Stimulated activated CD4-positive, alpha-beta T cell treated with anti-CD3 and anti-CD28 coated beads, TNF-alpha, amount 100 ng/mL, for 1 hour (primary cell): ENCODE measurements around the gene KATNAL1.

ENCODE experiments used
- DNase-seq, 3 donors: peaks; one replicate each; pipeline ENCODE4 v3.0.0-alpha.2; 2020; ENCODE audit warnings: low read depth in 3 of 3, low spot score in 1 of 3

Gene KATNAL1

GRCh38 chr13:30169442-30169841 lies 137.9 kb downstream of the KATNAL1 start:
- no peak for DNase-seq

DNA sequence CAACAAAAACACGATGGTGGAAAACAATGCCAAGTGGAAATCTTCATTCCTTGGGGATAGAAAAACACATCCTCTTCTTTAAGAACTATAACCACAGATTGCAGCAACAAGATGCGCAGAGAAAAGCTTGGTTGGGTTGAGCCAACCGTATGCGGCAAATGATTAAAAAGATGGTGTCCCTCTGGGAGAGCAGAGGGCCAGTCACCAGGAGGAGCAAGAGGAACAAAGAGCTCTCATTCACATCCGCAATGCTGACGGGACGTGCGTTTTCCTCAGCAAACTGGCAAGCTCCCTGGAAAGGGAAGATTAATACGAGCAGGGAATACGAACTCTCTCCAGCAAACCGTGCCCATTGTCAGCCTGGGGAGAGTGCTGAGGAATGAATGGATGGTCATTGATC lies 141.6 kb downstream of the KATNAL1 start:
- no peak for DNase-seq

DNA sequence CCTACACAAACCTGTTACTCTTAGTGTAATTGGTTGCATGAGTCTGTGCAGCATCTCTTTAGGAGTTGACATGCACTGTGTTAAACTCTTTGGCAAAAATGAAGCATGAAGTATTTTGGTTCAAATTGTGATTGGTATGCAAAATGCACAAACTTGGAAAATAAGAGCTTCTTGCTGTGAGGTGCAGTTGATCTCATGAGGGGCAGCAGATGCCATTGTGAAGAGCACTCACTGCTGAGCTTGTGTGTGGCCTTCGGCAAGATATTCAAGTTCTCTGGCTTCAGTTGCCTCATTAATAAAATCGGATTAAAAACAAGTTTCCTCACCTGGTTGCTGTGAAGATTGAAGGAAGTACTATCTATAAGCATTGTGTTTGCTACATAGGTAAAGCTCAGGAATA lies 142.3 kb downstream of the KATNAL1 start:
- DNase-seq, result no peak

GRCh38 chr13:30164146-30164545 lies 143.2 kb downstream of the KATNAL1 start:
- DNase-seq, result no peak

DNA sequence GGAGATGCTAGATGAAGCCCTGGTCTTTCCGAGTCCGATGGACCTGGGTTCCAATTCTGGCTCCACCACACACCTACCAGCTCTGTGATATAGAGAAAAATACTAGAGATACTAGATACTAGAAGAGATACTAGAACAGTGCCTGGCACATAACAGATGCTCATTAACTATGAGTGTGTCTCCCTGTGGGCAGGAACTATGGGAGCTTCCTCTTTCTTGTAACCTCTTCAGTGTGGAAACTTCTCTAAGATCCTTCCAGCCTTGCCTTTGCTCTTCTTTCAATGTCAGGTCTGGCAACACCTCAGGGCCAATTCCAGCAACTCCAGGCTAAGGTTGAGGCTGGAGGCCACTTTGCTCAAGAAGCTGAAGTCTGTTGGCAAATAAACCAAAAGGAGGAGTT lies 143.9 kb downstream of the KATNAL1 start:
- DNase-seq, result no peak

DNA sequence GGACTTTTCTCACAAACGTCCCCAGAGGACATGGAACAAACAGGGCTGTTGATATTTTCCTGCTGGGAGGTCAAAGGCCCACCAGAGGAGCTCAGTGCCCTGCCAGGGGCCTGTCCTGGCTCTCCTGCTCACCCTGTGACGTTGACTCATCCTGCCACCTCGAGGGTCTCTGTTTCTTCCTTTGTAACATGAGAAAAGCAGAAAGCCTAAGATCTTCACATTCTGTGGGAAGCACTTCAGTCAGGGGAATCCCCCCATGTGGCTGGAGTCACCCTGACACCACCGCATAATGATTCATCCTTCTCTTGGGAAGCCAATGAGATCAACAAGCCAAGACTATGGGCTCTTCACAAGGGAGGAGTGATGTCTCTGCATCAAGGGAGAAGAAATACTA lies 147.9 kb downstream of the KATNAL1 start:
- DNase-seq, result no peak

DNA sequence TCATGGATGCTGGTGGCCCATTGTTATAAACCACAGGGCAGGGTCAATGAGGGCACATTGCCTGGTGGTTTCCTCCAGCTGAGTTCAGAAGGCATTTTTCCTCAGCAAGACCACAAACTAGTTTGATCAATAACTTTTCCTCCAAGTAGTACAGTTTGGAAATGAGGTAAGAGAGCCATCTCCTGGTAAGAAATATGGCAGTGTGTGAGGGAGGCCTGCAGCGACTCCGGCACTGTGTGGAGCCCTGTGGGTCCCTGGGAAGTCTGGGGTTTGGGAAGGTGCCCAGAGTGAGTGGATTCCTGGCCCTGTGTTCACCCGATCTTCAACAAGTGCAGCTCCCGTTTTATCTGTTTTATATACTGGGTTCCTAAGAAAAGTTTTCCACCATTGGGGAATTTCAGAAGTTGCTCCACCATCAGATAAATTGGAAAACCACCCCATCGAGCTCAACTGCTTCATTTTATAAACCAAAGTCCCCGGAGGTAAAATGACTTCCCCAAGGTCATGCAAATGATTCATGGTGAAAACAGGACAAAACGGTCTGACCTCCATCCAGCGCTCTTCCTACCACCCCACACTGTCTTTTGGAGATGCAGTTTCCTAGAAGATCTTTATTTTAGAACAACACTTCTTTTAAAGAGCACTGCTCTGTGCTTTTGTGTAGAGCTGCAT lies 148.4 kb downstream of the KATNAL1 start:
- DNase-seq, result no peak

DNA sequence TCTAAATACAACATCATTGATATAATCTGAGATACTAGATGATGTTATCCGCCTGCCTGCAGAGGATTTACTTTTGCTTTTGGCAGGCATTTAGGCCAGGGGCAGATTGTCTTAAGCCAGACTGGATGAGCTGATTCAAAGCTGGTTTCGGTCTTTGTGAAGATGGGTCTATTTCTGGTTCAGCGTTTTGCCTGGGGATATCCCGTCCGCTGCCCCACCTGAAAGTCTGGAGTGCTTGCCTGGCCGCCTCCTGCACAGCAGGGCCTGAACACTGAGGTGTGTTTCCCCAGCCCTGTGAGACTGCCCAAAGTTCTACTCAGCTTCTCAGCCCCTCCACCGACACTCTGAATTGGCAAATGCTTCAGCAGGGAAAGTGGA lies 149.7 kb downstream of the KATNAL1 start:
- no peak for DNase-seq

DNA sequence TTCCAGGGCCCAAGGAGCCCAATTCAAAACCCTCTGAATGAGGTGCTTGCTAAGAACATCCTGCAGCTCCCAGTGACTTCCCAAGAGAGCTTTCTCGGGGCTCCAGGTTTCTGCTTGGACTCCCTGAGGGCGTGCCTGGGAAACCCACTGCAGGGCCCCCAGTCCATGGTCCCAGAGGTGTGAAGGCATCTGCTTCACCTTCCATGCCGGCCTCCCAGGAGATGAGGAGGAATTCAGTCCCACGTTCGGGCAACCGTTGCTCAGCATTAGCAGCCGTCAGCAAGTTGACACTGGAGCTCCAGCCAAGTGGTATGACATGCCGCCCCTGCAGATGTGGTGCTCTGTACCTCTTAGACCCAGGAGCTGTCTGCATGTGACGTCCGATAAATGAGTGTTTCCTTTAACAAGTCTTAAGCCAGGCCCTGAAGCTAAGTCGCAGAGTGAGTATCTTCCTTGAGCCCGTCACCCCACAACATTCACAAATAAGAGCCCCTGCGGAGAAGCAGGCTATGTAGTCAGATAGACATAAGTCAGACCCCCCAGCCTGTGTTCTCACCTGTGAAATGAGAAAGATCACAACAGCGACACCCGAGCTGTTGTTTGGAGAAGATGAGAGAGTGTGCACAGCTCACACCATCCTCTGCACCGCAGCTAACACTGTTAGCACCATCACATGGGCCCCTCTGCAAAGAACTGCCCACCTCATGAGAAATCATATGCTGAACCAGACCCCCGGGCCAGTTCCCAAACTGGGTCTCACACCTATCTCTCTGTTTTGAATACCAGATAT lies 150.3 kb downstream of the KATNAL1 start:
- DNase-seq, result no peak

GRCh38 chr13:30156270-30156669 lies 151.1 kb downstream of the KATNAL1 start:
- no peak for DNase-seq

DNA sequence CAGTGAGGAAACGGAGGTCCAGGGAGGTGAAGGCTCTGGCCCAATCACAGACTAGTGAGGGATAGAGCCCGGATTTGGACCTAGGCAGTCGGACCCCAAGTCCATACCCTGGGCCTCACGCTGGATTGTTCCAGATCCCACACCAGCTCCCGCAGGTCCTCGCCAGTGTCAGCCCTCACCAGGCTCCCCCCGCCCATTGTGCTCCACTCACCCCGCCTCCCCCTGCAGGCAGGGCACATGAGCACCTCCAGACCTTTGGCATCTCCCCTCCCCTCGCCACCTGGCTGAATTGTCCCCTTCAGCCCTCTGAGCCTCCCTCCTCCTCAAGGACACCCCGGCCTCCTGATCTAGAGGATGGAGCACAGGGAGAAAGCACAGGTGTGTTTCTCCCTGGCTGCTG lies 152.4 kb downstream of the KATNAL1 start:
- DNase-seq, result no peak

DNA sequence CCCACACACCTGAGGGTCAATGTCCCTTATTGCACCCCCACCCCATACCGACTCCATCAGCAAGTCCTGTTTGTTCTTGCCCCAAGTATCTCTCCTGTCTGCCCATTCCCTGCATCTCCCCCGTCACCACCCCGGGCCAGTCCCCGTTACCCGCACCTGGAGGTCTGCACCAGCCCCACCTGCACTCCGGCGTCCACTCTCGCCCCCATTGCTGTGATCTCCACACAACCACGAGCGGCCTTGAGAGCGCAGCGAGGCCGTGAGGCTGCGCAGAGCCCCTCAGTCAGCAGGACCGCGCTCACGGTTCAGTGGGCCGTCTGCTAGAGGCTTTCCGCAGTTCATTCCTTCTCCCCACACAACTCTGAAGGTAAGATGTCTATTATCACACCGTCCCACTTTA lies 152.8 kb downstream of the KATNAL1 start:
- DNase-seq, result no peak

DNA sequence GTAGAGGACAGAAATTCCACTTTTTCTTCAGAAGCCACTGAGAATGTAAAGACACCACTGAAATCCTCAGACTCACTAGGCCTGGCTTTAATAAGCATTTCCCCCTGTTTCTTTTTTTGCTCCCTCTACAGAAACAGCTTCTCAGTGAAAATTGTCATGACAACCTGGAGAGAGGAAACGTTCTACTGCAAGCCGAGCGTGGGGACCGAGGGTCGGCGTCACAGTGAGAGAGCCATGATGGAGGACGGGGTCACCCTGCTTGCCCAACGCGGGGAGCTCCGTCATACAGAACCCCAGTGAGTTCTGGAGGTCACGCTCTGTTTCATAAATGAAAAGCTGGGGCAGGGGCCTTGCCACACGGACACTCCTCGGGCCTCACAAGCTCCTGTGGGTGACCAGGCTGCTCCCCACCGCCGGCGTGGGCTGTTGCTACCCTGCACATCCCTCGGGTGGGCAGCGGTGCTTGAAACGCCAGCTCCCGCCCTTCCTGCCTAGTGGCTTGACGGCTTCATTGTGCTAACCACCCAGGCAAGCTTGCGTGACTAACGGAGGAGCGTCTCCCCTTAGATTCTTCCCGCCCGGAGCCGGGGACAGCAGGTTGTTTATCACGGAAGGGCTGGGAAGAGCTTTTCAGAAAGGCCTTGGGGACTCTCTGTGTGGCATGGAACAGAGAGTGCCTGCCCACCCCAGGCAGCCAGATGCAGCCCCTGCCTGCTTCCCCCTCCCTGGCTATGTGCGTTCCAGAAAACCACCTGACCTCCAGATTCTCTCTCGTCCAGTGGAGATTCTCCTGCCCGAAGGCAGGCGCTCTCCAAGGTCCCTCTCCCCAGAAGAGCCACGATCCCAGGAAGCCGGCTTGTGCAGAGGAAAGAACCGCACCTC lies 153.6 kb downstream of the KATNAL1 start:
- DNase-seq, result no peak
